HEK293T (cell line): Measurements from ENCODE around the gene CDC42EP2.

Experiments
- CTCF ChIA-PET: fragments of 350-600 bp; formaldehyde crosslinking; extraction: SDS; loops from one replicate; lab custom pipeline; 2021; ENCODE audit warnings: antibody characterized with exemption, inconsistent platforms; lab: Yijun Ruan, JAX
- POLR2A ChIA-PET: fragments of 350-600 bp; formaldehyde crosslinking; extraction: SDS; loops from one replicate; lab custom pipeline; 2020; ENCODE audit warnings: antibody characterized with exemption, inconsistent platforms; lab: Yijun Ruan, JAX
- DNase-seq: peaks from one replicate; pipeline ENCODE4 v3.0.0; 2012; ENCODE audit warnings: mixed read lengths; ENCODE audit errors: extremely low spot score
- ARNT ChIP-seq: fragments of 450-650 bp; IDR thresholded peaks from 2 replicates; pipeline ENCODE4 v1.6.1; 2017; ENCODE audit warnings: mild to moderate bottlenecking
- BHLHE40 ChIP-seq: fragments of 450-650 bp; IDR thresholded peaks from 2 replicates; pipeline ENCODE4 v1.6.1; 2016; ENCODE audit warnings: mild to moderate bottlenecking, moderate library complexity, borderline replicate concordance
- CTBP1 ChIP-seq: fragments of 450-650 bp; IDR thresholded peaks from 2 replicates; pipeline ENCODE4 v1.6.1; 2016; ENCODE audit warnings: borderline replicate concordance
- FOXM1 ChIP-seq: fragments of 450-650 bp; IDR thresholded peaks from 2 replicates; pipeline ENCODE4 v1.6.1; 2017; ENCODE audit warnings: mild to moderate bottlenecking, borderline replicate concordance
- LEF1 ChIP-seq: fragments of 450-650 bp; IDR thresholded peaks from 2 replicates; pipeline ENCODE4 v1.6.1; 2017; ENCODE audit warnings: mild to moderate bottlenecking, borderline replicate concordance
- NFRKB ChIP-seq: fragments of 450-650 bp; IDR thresholded peaks from 2 replicates; pipeline ENCODE4 v1.6.1; 2016; ENCODE audit warnings: mild to moderate bottlenecking, moderate library complexity
- SUZ12 ChIP-seq: fragments of 450-650 bp; IDR thresholded peaks from 2 replicates; pipeline ENCODE4 v1.6.1; 2016; ENCODE audit warnings: mild to moderate bottlenecking
- TARDBP ChIP-seq: fragments of 450-650 bp; IDR thresholded peaks from 2 replicates; pipeline ENCODE4 v1.6.1; 2016

The CDC42EP2 gene

GRCh38 chr11:65370659-65371049 lies 56.0 kb downstream of the CDC42EP2 start:
- POLR2A ChIA-PET: interaction anchor here (0.8 to 3.7 kb wide), 18 partner anchors 9 to 202 kb away, joined by 3 to 35 read pairs (median 4); partner anchors contain the start of genes FAM89B, FRMD8, MALAT1 and NEAT1
- no peak for TF ChIP-seq SUZ12
- TF ChIP-seq FOXM1: no peak
- no peak for TF ChIP-seq LEF1
- no peak for TF ChIP-seq TARDBP
- no peak for TF ChIP-seq CTBP1
- no peak for TF ChIP-seq ARNT
- no peak for TF ChIP-seq NFRKB
- TF ChIP-seq BHLHE40: no peak
- no peak for DNase-seq
- CTCF ChIA-PET: interaction anchor here (1.3 kb wide), 1 partner anchor 9 kb away, joined by 5 read pairs; no protein-coding TSS in a partner anchor
